ENCODE data around the gene IDH2.

IDH2 gene

GRCh38 chr15:90062973-90063769 is 39.1 kb downstream of the IDH2 start:
- DNase-seq (ENCODE audit: low spot score) = no peak

GRCh38 chr15:90062462-90062932 is 39.8 kb downstream of the IDH2 start:
- DNase-seq (ENCODE audit: low spot score) = peak; percentile 33

GRCh38 chr15:90062023-90062442 is 40.2 kb downstream of the IDH2 start:
- peak; percentile 29 for DNase-seq (ENCODE audit: low spot score)

GRCh38 chr15:90060797-90061196 is 41.5 kb downstream of the IDH2 start:
- DNase-seq (ENCODE audit: low spot score) = no peak

- DNase-seq (ENCODE audit: low spot score) = peak; percentile 66
These were observed 42.9 kb downstream of the IDH2 start for GRCh38 chr15:90059208-90059985.

GRCh38 chr15:90058775-90059174 is 43.5 kb downstream of the IDH2 start:
- no peak for DNase-seq (ENCODE audit: low spot score)

GRCh38 chr15:90058308-90058707 is 44.0 kb downstream of the IDH2 start:
- DNase-seq (ENCODE audit: low spot score) = no peak

- no peak for DNase-seq (ENCODE audit: low spot score)
These were observed 45.7 kb downstream of the IDH2 start for GRCh38 chr15:90056529-90056928.

- DNase-seq (ENCODE audit: low spot score) = no peak
These were observed 47.1 kb downstream of the IDH2 start for GRCh38 chr15:90055182-90055581.

- no peak for DNase-seq (ENCODE audit: low spot score)
These were observed 47.6 kb downstream of the IDH2 start for GRCh38 chr15:90054618-90055097.

- no peak for DNase-seq (ENCODE audit: low spot score)
These were observed 48.4 kb downstream of the IDH2 start for GRCh38 chr15:90053685-90054466.

GRCh38 chr15:90051874-90052273 is 50.4 kb downstream of the IDH2 start:
- no peak for DNase-seq (ENCODE audit: low spot score)

- DNase-seq (ENCODE audit: low spot score) = no peak
These were observed 52.3 kb downstream of the IDH2 start for GRCh38 chr15:90049666-90050604.

GRCh38 chr15:90049030-90049429 is 53.2 kb downstream of the IDH2 start:
- DNase-seq (ENCODE audit: low spot score) = no peak

- no peak for DNase-seq (ENCODE audit: low spot score)
These were observed 54.2 kb downstream of the IDH2 start for GRCh38 chr15:90047956-90048575.

GRCh38 chr15:90046911-90047392 is 55.3 kb downstream of the IDH2 start:
- no peak for DNase-seq (ENCODE audit: low spot score)

GRCh38 chr15:90046289-90046688 is 56.0 kb downstream of the IDH2 start:
- DNase-seq (ENCODE audit: low spot score) = no peak

GRCh38 chr15:90044916-90045371 is 57.3 kb downstream of the IDH2 start:
- no peak for DNase-seq (ENCODE audit: low spot score)

GRCh38 chr15:90044191-90044590 is 58.1 kb downstream of the IDH2 start:
- no peak for DNase-seq (ENCODE audit: low spot score)

- DNase-seq (ENCODE audit: low spot score) = no peak
These were observed 58.7 kb downstream of the IDH2 start for GRCh38 chr15:90043530-90044010.
